Measurements from ENCODE around the gene ABCC12. TPM values are rescaled to one million over a fixed set of nuclear protein-coding genes. Genes with fewer than 3 reads are reported as not detected.
"Not testable (repeated sequence)": the region's sequence is repeated elsewhere in the genome, so short reads cannot be mapped to it uniquely, and the experiment has no call there.

Gene ABCC12
- total RNA-seq, 1 donor from 2014 or later: not detected

DNA sequence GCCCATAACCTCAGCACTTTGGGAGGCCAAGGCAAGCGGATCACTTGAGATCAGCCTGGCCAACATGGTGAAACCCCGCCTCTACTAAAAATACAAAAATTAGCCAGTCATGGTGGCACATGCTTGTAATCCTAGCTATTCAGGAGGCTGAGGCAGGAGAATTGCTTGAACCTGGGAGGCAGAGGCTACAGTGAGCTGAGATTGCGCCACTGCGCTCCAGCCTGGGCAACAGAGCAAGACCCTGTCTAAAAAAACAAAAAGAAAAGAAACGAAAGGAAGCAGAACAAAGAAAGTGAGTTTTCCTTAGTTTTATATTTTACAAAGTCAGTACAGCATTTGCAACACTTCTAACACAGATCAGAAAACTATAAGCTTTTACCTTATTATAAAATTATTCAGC, 10.8 kb upstream of the ABCC12 start:
- DNase-seq (ENCODE audit: low read depth, low spot score): not testable (repeated sequence)

- no peak for DNase-seq (ENCODE audit: low read depth, low spot score)
Measured at GRCh38 chr16:48165961-48166578, 10.3 kb upstream of the ABCC12 start.

DNA sequence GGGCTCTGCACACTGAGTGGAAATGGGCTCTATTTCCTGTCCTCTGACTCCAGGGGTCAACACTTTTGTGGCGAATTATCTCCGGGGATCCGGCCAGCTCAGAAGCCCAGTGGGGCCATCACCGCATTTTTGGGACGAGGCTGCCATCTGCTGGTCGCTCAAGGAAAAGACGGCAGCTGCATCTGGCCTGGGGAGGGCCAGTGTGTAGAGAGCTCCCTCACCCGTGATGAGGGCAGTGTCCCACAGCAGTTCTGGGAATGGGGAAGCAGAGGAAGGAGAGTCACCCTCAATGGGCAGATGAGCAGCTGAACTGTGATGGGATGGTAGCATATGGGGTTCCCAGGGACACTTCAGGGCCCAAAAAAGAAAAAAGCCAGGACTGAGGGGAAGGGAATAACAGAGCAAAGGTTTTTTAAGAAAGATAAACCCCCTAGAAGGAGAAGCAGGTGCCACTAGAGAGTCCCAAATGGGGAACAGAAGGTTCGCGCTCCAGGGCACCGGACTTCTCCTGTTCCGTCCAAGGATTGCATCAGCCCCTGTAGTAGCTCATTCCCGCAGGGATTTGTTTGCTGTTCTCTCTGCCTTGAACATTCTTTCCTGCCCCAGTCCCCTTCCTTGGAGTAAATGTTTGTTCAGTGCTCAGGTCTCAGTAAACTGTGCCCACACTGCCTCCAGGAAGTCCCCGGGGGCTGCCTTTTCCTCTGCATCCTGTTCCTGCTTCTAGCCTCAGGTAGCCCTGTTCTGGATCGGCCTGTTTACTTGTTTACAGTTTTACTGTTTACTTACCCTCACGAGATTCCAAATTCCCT, 9.3 kb upstream of the ABCC12 start:
- no peak for DNase-seq (ENCODE audit: low read depth, low spot score)

DNA sequence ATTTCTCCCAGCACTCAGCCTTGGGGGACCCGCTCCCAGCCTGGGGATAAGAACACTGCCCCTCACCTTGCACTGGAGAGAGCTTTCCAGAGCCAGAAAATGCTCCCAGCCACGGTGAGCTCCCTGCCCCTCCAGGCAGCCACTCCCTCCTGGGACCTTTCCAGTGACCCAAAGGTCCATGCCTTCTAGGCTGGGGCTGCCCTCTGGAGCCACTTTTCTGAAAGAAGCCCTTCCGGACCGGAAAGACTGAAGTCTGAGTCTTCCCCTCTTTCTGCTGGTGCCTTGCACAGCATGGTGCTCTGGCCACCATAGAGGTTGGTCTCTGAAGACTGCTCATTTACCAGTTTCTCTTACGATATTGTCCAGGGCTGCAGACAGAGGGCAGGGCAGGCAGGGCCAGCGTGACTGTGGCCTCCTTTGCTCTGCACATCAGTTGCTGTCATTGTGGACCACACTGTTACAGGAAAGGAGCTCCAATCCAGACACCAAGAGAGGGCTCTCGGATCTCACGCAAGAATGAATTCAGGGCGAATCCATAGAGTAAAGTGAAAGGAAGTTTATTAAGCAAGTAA, 7.1 kb upstream of the ABCC12 start:
- DNase-seq (ENCODE audit: low read depth, low spot score): no peak

- DNase-seq (ENCODE audit: low read depth, low spot score): no peak
Measured at GRCh38 chr16:48161906-48162305, 6.1 kb upstream of the ABCC12 start.

DNA sequence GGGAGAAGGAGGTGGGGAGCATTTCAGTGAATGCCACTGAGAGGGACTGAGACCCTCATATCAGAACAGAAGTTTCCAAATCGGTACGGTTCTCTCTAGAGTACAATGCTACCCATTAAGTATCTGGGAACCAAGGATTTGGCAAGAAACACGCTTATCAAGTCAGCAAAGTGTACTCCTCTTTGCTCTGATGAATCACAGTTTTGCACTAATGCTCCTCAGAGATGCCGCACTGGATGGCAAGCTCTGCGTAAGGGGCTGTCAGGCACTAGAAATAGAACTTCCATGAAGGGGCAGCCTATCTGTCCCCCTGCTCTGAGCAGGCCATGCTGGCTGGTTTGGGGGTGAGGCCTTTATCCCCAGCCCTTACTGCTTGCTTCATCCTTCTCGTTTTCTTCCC, 4.8 kb upstream of the ABCC12 start:
- DNase-seq (ENCODE audit: low read depth, low spot score): no peak

DNA sequence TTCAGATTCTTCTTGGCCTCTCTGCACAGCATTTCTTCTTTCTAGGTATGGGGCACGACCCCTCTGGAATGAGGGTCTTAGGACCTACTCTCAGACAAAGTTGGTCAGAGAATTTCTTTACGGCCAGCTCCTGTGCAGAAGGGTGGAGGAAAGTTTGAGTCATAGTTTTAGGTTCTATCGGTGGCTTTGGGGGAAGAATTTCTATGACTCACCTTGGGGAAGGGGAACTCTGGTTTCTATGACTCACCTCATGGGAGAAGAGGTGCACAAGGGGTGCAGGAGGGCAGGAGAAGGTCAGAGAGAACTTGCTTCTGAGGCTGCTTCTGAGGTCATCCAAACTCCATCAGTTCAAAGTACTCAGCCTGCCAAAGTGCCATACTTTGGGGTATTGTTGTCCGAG, 2.5 kb upstream of the ABCC12 start:
- DNase-seq (ENCODE audit: low read depth, low spot score): no peak

- DNase-seq (ENCODE audit: low read depth, low spot score): no peak
Measured at GRCh38 chr16:48157794-48158193, 2.0 kb upstream of the ABCC12 start.

DNA sequence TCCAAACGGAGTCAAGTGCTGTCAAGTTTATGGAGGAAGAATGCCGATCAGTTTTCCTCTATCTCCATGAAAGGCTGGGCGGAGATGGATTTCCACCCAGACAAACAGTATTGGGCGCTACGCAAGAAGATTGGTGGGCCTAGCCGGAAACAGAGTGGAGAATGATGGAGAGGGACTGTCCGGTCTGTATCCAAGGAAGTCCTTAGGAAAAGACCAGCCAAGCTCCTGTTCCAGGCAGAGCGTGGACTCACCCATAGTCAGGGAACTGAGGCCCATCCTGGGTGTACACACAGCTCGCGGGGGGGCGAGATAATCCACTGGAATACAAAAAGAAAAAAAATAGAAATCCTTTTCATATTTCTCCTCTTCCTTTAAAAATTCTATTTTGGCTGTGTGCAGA, 1.5 kb upstream of the ABCC12 start:
- no peak for DNase-seq (ENCODE audit: low read depth, low spot score)

DNA sequence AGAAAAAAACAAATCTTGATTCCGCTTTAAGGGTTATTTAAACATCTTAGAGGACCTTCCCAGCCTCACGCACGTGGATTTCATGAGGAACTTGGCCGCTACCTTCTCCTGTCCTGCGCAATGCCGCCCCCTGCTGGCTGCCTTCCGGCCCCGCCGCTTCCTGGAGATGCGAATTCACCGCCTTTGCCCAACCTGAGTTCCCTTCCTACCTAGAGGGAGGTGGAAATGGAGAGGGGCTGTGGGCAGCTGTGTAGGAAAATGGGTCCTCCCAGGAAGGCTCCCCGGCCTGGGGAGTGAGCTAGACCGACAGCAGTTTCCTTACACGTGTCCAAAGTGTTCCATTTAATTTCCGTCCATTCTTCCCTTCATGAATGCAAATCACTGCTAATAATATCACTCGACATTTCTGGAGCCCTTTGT, 1.0 kb upstream of the ABCC12 start:
- peak; percentile 33 for DNase-seq (ENCODE audit: low read depth, low spot score)

DNA sequence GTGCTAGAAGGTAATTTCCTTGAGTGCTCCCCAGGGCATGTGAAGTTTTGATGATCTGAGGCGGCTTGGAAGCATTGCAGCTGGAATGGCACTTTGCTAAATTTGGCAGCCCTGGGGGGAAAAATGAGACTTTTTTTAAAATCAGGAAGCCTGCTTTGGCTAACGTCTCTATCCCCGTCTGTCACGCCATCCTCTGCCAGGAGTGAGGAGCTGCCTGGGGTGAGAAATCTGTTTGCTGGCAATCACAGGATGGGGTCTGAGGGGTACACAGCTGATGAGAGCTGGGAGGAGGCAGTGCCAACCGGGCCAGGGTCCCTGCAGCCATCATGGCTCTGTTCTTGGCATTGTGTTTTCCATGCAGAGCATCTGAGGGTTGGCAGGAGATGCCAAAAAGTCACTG, 2.0 kb downstream of the ABCC12 start:
- no peak for DNase-seq (ENCODE audit: low read depth, low spot score)

- no peak for DNase-seq (ENCODE audit: low read depth, low spot score)
Measured at GRCh38 chr16:48152226-48152625, 3.6 kb downstream of the ABCC12 start.

GRCh38 chr16:48150707-48151106, 5.1 kb downstream of the ABCC12 start:
- DNase-seq (ENCODE audit: low read depth, low spot score): no peak

- no peak for DNase-seq (ENCODE audit: low read depth, low spot score)
Measured at GRCh38 chr16:48146710-48147109, 9.1 kb downstream of the ABCC12 start.

GRCh38 chr16:48146131-48146530, 9.7 kb downstream of the ABCC12 start:
- DNase-seq (ENCODE audit: low read depth, low spot score): no peak

GRCh38 chr16:48143812-48144368, 11.9 kb downstream of the ABCC12 start:
- no peak for DNase-seq (ENCODE audit: low read depth, low spot score)

DNA sequence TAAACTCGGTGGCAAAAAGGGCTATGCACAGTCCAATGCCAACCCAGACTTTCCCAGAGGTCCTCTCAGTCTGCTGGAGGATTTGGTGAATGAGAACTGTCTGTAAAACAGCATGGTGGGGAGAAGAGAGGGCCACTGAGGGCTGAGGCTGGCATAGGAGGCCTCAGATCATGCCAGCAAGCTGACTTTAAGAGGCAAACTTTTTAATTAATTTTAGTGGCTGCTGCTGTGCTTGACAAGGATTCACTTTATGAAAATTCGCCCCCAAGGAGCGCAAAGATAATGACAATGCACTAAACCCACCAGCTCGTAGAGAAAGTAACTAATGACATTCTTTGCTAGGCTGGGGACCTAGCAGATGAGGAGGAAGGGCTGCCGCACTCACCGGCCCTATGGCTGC, 15.0 kb downstream of the ABCC12 start:
- no peak for DNase-seq (ENCODE audit: low read depth, low spot score)

DNA sequence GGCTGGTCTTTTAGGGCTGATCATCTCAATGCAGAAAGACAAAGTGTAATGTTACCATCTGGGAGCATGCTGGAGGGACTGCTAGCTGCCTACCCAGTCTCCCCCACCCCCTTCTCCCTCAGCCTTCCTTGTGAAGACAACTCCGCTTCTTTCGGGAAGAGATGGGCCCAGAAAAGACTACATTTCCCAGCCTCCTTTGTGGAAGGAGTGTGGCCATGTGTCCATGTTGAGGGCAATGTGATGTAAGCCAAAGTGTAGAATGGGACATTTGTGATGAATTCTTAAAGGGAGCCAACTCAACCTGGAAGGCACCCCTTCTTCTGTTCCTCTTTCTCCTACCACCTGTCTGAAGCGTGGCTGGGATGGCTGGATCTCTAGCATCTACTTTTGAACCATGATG, 16.3 kb downstream of the ABCC12 start:
- DNase-seq (ENCODE audit: low read depth, low spot score): no peak

- DNase-seq (ENCODE audit: low read depth, low spot score): no peak
Measured at GRCh38 chr16:48138543-48138942, 17.2 kb downstream of the ABCC12 start.

- DNase-seq (ENCODE audit: low read depth, low spot score): no peak
Measured at GRCh38 chr16:48137822-48138221, 18.0 kb downstream of the ABCC12 start.

DNA sequence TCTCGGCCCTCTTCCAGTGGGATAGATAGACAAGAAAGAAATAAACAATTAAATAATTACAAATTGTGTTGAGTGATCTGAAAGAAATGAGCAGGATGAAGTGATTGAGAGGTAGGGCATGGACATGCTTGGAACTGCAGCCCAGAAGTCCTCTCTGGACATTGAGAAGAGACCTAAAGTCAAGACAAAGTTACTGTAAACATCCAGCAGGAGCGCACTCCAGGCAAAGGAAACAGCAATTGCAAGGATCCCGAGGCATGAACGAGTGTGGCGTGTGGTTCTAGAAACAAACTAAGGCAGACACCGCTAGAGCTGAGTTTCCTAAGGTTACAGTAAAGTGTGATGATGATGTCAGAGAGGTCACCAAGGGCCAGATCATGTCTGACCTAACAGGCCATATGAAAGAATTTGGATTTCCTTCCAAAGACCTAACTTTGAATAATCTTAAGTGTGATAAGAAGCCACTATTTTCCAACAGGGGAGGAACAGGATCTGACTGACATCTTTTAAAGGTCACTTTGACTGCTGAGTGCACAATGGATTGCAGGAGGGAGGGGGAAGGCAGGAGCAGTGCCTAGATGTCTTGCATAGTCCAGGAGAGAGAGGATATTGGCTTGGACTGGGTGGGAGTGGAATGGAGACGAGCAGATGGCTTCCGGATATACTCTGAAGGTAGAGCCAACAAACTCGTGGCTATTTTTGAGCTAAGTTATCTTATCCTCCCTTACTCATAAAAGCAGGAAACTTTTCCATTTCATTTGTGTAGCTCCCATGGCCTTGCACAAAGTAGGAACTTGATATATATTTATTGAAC, 19.0 kb downstream of the ABCC12 start:
- DNase-seq (ENCODE audit: low read depth, low spot score): no peak

Measured in pulmonary artery endothelial cell (primary cell).